Stomach (tissue), 4 donors: Measurements from ENCODE around the gene TMTC2.

Experiments
- CTCF ChIP-seq, 7 experiments: fragments of 450-650 bp in 4 of 7; fragments of 200-600 bp in 3 of 7; sonication (generic) in 3 of 7; IDR thresholded peaks; one replicate each; pipeline ENCODE4 v1.5.1; 2016 to 2019; ENCODE audit warnings: antibody characterized with exemption in 7 of 7, control low read depth in 2 of 7, mild to moderate bottlenecking in 1 of 7
- POLR2A ChIP-seq, 4 donors: fragments of 450-650 bp; IDR thresholded peaks; one replicate each; pipeline ENCODE4 v1.6.1; 2016; ENCODE audit warnings: antibody characterized with exemption in 4 of 4, control low read depth in 2 of 4, mild to moderate bottlenecking in 1 of 4, moderate library complexity in 1 of 4

- no peak for TF ChIP-seq CTCF (IDR thresholded peaks at IDR 0.05)
- no peak for TF ChIP-seq POLR2A (IDR thresholded peaks at IDR 0.05)
These were observed 152.1 kb downstream of the TMTC2 start for GRCh38 chr12:82838827-82839226.
